ENCODE results near the gene MCF2L. TPM values are rescaled to one million over a fixed set of nuclear protein-coding genes. Genes with fewer than 3 reads are reported as not detected.
A peak's percentile ranks its signal among the peaks of the same experiment; 100 is the strongest.

MCF2L gene
- total RNA-seq, 1 donor from 2014 or later: 6.7 TPM

GRCh38 chr13:112965573-112966115 lies 3.4 kb upstream of the MCF2L start:
- no peaks in the 10 kb centered on the region for H3K36me3 Mint-ChIP-seq (ENCODE audit: low read depth)
- peaks cover 6% of the 10 kb centered on the region for H3K4me1 Mint-ChIP-seq (ENCODE audit: low read depth)
- no peak overlapping the region for H3K27ac Mint-ChIP-seq (ENCODE audit: unreplicated experiment)
- DNase-seq (ENCODE audit: low spot score): peak; percentile 63
- no peak for TF ChIP-seq CTCF (IDR thresholded peaks at IDR 0.05)
- H3K27me3 Mint-ChIP-seq (ENCODE audit: low read depth): peaks cover 32% of the 10 kb centered on the region
- H3K4me3 Mint-ChIP-seq (ENCODE audit: unreplicated experiment): no peak overlapping the region
- H3K9me3 Mint-ChIP-seq (ENCODE audit: low read depth): no peaks in the 10 kb centered on the region

DNA sequence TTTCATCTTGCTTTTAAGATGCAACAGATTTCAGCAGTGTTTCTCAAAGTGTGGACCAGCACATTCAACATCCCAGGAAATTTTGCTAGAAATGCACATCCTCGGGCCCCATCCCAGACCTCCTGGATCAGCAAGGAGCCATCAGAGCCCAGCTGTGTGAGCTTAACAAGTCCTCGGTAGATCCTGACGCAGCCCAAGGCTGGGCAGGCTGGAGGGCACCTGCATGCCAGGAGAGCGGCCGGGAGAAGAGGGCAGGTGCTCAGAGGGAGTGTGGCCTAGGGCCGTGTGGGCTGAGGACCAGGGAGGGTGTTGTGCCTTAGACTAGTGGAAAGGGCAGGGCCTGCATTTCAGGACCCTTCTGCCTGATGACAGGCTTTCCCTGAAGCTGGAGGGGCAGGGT lies 2.2 kb upstream of the MCF2L start:
- peaks cover 6% of the 10 kb centered on the region for H3K4me1 Mint-ChIP-seq (ENCODE audit: low read depth)
- H3K36me3 Mint-ChIP-seq (ENCODE audit: low read depth): peaks cover 2% of the 10 kb centered on the region
- peaks cover 40% of the 10 kb centered on the region for H3K27me3 Mint-ChIP-seq (ENCODE audit: low read depth)
- no peak overlapping the region for H3K4me3 Mint-ChIP-seq (ENCODE audit: unreplicated experiment)
- H3K9me3 Mint-ChIP-seq (ENCODE audit: low read depth): peaks cover 4% of the 10 kb centered on the region
- no peak overlapping the region for H3K27ac Mint-ChIP-seq (ENCODE audit: unreplicated experiment)
- no peak for TF ChIP-seq CTCF (IDR thresholded peaks at IDR 0.05)
- peak; percentile 72 for DNase-seq (ENCODE audit: low spot score)

- Mint-ChIP-seq H3K27me3 (ENCODE audit: low read depth) (peaks cover 41% of the 10 kb centered on the region), H3K27ac (ENCODE audit: unreplicated experiment) (no peak overlapping the region), H3K36me3 (ENCODE audit: low read depth) (peaks cover 2% of the 10 kb centered on the region), H3K4me1 (ENCODE audit: low read depth) (peaks cover 6% of the 10 kb centered on the region), H3K9me3 (ENCODE audit: low read depth) (peaks cover 12% of the 10 kb centered on the region), H3K4me3 (ENCODE audit: unreplicated experiment) (peak overlapping the region; percentile 47)
- no peak for DNase-seq (ENCODE audit: low spot score)
- no peak for TF ChIP-seq CTCF (IDR thresholded peaks at IDR 0.05)
Measured at GRCh38 chr13:112967686-112968379, 1.2 kb upstream of the MCF2L start.

GRCh38 chr13:112968380-112968909 lies 569 bp upstream of the MCF2L start:
- no peak for TF ChIP-seq CTCF (IDR thresholded peaks at IDR 0.05)
- peak; percentile 87 for DNase-seq (ENCODE audit: low spot score)
- peaks cover 2% of the 10 kb centered on the region for H3K36me3 Mint-ChIP-seq (ENCODE audit: low read depth)

DNA sequence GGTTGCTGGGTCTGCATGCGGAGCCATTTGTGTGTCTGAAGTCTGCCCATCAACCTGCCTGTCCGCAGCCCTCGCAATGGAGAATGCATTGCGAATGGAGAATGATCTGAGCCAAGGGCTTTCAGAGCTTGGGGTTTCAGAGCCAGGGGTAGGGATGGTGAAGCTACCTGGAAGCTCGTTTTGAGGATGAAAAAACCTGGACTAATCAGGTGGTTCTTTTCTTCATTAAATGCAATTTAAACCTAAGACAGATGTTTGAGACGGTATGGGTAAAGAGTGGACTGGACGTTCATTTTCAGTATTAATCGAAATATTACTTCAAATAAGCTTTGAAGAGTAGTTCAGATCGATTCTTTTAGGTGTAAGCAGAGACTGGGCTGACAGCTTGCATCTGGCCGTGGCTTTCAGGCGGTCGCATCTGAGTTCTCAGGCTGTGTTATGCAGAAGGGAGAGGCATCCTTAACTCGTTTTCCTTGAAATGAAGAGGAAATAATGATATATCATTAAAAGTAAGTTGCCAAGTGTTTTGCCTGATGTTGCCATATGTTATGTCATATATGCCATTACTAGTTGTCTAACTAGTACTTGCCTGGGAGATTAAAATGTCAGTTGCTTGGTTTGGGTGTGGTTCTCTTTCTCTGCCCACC lies 801 bp downstream of the MCF2L start:
- no peak overlapping the region for H3K27ac Mint-ChIP-seq (ENCODE audit: unreplicated experiment)
- peaks cover 12% of the 10 kb centered on the region for H3K9me3 Mint-ChIP-seq (ENCODE audit: low read depth)
- H3K36me3 Mint-ChIP-seq (ENCODE audit: low read depth): peaks cover 2% of the 10 kb centered on the region
- H3K4me1 Mint-ChIP-seq (ENCODE audit: low read depth): peaks cover 6% of the 10 kb centered on the region
- peaks cover 45% of the 10 kb centered on the region for H3K27me3 Mint-ChIP-seq (ENCODE audit: low read depth)
- no peak for DNase-seq (ENCODE audit: low spot score)
- peak overlapping the region; percentile 63 for H3K4me3 Mint-ChIP-seq (ENCODE audit: unreplicated experiment)
- no peak for TF ChIP-seq CTCF (IDR thresholded peaks at IDR 0.05)

More at GRCh38 chr13:112968380-112968909, 569 bp upstream of the MCF2L start:
- H3K9me3 Mint-ChIP-seq (ENCODE audit: low read depth): peaks cover 12% of the 10 kb centered on the region
- peaks cover 41% of the 10 kb centered on the region for H3K27me3 Mint-ChIP-seq (ENCODE audit: low read depth)
- H3K27ac Mint-ChIP-seq (ENCODE audit: unreplicated experiment): no peak overlapping the region
- peaks cover 6% of the 10 kb centered on the region for H3K4me1 Mint-ChIP-seq (ENCODE audit: low read depth)
- peak overlapping the region; percentile 47 for H3K4me3 Mint-ChIP-seq (ENCODE audit: unreplicated experiment)

Measured in chondrocyte (in vitro differentiated cells).